HG03575 (cell line): ENCODE data around the gene RAD9A.

Experiments used
- ATAC-seq: cut with Tn5 transposase; IDR thresholded peaks from one replicate; pipeline ENCODE4 v1.9.1; 2021; ENCODE audit not compliant: unreplicated experiment, insufficient number of reproducible peaks, low FRiP score; ENCODE audit errors: extremely low read depth

RAD9A gene

GRCh38 chr11:67356387-67356863 is 35.4 kb upstream of the RAD9A start:
- no peak for ATAC-seq

DNA sequence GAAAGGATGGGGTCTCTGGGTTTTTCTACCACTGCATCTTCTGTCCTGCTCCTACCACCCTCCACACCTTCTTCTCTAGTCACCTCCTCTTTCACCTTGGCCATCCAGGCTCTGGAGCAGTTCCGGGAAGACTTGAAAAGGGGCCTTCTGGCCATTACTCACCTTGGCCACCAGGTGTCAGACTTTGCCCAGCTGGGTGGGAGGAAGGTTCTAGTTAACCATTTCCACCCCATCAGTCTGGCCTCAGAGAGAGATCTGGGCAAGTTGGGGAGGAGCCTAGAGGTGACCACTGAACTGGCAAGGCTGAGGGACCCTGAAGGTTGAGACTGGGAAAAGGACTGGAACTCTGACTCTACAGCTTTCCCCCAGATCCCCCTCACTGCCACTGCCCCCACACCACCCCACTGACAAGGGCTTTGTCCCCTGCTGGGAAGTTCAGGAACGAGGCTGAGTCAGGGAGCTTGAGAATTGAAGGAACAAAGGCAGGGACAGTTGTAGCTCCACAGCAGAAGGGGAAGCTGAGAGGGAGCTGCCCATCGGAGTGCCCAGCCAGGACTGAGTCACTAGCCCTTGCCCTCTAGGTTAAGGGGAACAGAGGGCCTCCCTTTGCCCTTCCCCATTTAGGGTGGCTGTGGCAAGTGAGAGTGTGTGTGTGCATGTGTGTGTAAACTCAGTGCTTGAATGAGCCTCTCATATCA is 34.8 kb upstream of the RAD9A start:
- no peak for ATAC-seq

- ATAC-seq: no peak
These were observed 33.7 kb upstream of the RAD9A start for GRCh38 chr11:67357831-67358670.

- ATAC-seq: no peak
These were observed 27.6 kb upstream of the RAD9A start for GRCh38 chr11:67364169-67364568.

- no peak for ATAC-seq
These were observed 26.7 kb upstream of the RAD9A start for GRCh38 chr11:67364783-67365722.

- no peak for ATAC-seq
These were observed 25.9 kb upstream of the RAD9A start for GRCh38 chr11:67365736-67366444.

DNA sequence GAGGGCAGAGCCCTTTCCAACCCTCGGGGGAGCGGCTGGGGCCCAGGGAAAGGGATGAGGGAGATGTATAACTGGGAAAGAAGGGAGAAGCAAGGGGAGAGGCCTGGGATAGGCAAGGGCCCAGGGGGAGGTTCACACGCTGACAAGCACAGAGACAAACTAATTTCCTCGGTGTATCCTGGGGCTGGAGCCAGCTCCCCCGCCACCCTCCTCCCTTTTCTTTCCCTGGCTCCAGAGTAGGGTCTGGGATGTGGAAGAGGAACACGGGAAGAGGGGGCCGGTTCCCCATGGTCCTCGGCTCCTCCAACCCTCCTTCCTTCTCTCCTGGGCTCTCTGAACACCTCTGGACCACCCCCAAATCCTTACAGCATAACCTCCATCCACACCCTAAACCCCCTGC is 25.2 kb upstream of the RAD9A start:
- ATAC-seq: no peak

DNA sequence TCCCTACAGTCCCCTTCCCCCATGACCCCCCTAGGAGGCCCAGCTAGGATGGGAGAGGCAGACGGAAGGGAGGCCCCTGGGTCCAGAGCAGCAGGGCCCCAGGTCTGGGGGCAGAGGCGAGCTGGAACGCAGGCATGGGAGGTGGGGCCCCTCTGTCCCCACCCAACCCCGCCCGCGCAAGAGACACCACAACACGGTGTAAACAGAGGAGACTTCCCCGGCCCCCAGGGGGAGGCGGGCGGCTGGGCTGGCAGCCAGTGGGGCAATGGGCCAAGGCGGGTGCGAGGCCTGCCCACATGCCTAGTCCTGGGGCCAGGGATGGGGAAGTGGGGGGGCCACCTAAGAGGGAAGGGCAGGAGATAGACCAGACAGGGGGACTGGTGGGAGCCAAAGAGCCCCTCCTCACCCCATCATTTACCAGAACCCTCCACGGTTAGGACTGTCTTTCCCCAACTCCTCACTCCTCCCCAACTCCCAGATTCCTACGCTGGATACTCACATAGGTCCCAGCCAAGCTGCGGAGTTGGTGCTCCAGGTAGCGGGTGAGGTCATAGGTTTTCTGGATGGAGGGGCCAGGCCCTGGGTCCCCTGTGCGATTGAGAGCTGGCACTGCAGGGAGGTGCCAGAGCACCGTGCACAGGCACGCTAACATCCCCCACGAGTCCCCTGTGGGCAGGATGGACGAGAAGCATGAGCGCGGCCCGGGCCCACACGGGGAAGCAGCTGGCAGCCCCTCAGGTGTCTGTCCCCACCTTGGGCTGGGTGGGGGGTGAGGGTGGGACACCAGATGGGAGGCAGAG is 24.6 kb upstream of the RAD9A start:
- no peak for ATAC-seq

- no peak for ATAC-seq
These were observed 24.0 kb upstream of the RAD9A start for GRCh38 chr11:67367761-67368227.

DNA sequence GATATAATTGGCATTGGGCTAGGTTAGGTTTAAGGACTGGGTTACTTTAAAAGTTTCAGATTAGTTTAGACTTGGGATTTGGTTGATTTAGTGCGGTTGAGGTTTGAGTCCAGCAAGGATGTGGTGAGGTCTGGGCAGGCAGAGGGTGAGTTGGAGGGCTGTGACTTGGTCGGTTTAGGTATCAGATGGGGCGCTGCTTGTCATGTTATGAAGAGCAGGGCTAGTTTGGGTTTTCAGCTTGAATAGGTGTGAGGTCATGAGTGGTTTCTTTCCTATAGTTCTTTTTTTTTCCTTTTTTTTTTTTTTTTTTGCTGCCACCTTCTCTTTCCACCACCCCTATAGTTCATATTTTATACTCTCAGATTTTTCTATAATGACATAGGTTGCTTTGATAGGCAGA is 23.2 kb upstream of the RAD9A start:
- no peak for ATAC-seq

DNA sequence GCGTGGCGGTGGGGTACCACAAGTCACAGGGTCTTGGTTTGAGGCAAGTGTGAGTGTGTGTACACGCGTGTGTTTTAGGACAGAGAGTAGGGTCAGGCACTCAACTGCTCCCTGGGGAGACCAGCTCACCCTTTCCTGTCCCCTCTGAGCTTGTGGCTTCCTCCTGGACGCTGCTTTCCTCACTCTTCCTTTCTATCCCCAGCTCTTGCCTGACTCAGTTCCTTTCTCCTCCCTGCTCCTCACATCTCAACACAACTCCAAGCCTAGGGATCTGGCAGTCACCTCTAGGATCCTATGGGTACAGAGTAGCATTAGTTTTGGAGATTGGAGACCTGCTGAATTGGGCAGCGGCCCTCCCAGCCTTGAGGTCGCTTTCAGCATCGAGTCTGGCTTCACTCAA is 22.5 kb upstream of the RAD9A start:
- no peak for ATAC-seq

GRCh38 chr11:67369801-67370284 is 21.9 kb upstream of the RAD9A start:
- no peak for ATAC-seq

DNA sequence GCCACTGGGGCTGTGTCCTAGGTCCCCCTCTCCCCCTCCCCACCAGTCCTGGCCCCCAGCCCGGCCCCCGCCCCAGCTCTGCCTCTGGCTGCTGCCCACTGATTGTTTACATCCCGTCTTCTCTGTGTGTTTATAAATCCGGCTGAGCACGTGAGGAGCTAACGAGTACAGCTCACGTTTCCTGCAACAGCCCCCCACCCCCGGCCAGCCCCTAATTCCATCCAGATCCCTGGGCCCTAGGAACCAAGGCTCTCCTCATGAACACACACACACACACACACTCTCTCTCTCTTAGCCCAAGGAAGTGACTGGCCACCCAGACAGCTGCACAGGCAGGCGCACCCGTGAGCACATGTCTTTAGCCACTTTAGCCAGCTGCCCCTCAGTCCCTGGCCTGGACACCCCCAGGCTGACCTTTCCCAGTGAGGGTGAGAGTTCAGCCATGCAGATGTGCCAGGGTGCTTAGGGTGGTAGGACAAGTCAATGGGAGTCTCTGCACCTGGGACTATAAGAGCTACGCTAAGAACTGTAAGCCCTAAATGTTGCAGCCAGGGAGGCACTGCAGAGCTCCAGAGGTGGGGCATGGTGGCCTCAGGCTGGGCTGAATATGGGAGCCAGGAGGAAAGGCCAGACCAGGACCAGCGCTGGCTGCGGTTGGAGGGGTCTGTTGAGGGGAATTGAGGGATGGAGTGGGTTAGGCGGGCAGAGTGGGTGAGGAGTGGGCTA is 21.3 kb upstream of the RAD9A start:
- ATAC-seq: no peak

- ATAC-seq: no peak
These were observed 20.4 kb upstream of the RAD9A start for GRCh38 chr11:67371189-67371910.

DNA sequence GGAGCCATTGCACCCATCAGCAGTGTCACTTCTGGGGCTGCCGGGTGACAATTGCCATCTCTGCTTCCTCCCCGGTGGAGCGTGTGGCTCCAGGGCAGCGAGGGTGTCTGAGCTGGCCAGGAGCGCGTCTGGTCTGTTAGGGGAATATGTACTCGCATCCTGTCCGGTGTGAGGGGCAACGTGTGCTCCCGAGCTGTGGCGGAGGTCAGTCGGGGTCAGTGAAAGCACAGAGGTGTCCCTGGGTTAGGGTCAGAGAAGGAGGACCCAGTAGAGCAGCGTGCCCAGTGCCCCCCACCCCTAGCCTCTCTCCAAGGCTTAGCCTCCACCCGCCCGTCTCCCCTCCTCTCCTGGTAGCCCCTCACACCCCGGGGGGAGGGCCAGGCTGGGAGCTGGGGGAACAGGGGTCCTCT is 19.9 kb upstream of the RAD9A start:
- no peak for ATAC-seq

DNA sequence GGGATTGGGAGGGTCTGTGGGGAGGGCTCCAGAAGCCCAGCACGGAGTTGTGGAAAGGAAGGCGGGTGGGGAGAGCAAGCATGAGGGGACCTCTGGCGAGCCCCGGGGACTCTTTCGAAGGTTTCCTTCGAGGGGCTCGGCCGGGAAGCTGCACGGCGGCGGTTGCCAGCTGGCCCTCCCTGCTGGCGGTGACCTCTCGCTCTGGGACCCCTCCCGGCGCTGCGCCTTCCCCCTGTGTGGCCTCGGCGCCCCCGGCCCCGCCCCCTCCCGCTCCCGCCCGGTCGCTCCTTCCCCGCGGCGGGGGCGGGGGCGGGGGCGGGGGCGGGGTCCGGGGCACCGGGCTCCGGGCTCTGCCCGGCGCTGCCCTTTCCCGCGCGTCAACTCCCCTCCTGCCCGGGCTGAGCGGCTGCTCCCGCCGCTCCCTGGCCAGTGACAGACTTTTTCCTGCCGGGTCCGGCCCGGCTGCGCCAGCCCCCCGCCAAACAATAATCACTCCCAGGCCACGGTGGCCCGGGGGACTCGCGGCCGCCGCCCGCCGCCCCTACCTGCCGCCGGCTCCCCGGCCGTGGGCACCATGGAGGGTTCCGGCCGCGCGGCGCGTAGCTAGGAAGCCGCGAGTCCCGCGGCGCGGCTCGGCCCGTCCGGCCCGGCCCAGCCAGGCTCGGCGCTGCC is 19.3 kb upstream of the RAD9A start:
- ATAC-seq: no peak
